Activated CD4-positive, CD25-positive, alpha-beta regulatory T cell treated with anti-CD3 and anti-CD28 coated beads, Interleukin-2, amount 50 U/mL, for 72 hours (primary cell): ENCODE measurements around the gene LIPE.

Source experiments
- DNase-seq: peaks from one replicate; pipeline ENCODE4 v3.0.0; 2021

Gene LIPE

DNA sequence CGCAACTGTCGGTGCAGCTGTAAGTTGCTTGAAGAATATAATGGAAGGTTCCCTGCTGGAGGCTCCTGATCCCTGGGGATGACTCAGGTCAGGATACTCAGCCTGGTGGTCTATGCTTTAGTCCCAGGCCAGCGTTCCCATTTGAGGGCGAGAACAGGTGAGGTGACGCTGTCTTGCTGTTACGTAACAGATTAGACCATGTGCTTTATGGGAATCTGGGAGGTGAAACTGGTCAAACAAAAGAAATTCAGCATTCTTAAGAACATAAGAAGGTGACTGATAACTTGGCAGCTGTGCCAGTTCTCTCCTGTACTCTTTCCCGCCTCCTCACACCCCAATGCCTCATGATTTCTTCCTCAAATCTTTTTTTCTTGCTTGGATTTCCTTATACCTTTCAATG is 15.6 kb upstream of the LIPE start, which contains the start of gene CXCL17:
Gene CXCL17 (minus strand): TSS at position 114 of the 400 bp plus-strand sequence. CDS start 114 bp downstream, outside the sequence.
- DNase-seq, result no peak

DNA sequence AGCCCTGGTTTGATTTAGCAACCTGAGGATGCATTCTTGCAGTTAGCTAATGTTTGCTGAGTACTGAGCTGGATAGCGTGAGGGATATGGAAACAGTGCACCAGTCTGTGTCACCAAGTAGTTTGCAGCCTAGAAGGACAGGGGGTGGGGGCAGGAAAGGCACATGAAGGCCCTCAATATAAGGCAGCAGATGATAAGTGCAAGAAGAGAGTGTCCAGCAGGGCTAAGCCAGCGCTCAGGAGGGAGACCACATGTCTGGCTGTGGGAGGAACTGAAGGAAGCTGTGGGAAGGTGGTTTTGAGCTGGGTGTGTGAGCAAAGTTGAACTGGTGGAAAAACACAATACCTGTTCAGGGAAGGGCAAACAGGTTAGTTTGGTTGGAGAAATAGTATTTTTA is 13.9 kb upstream of the LIPE start:
- no peak for DNase-seq

DNA sequence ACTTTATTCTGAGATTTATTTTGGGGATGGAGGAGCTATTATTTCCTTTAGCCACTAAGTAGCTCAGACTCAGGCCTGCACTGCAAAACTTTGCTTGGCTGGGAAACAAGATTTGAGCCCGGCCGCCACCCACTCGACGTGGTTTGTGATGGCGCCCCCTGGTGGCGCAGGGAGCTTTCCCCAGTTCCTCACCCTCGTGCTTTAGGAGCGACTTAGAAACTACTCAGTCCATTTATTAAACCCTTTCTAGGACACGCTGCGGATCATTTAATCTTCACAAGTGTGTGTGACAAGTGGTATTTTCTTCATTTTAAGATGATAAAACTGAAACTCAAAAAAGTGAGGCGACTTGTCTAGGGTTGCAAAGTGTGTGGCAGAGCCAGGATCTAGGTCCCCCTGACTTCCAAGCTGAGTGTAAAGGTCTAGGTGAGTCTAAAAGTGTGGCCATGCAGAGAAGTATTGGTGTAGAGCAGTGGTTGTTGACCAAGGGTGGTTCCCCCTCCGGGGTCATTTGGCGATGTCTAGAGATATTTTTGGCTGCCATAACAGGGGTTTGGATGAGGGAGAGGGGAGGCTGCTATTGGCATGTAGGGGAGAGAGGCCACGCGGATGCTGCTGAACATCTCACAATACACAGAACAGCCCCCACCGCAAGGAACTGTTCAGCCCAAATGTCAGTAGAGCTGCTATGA is 13.3 kb upstream of the LIPE start:
- peak; percentile 89 for DNase-seq

DNA sequence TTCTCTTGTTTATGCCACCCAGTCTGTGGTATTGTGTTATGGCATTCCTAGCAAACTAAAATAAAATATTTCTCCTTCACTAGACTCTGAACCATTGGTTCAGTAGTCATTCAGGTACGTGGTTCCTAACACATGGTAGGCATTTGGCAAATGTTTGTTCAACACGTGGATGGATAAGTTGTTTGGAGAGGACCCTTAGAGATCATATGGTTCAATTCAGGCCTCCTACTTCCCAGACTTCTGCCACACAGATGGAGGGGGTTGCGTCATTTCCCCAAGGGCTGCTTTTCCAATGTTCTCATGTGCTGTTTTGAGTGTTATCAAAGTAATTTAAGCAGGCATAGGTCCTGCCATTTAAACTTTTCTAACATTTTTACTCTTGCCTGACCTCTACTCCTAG is 8.8 kb upstream of the LIPE start:
- no peak for DNase-seq

DNA sequence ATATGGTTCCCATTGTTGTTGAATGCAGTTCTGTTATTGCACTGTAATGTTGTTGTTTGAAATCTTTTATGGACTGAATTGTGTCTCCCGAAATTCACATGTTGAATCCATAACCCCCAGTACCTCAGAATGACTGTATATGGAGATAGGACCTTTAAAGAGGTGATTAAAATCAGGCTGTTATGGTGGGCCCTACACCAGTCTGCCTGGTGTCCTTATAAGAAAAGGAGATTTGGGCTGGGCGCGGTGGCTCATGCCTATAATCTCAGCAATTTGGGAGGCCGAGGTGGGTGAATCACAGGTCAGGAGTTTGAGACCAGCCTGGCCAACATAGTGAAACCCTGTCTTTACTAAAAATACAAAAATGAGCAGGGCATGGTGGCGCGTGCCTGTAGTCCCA is 8.1 kb upstream of the LIPE start:
- no peak for DNase-seq

DNA sequence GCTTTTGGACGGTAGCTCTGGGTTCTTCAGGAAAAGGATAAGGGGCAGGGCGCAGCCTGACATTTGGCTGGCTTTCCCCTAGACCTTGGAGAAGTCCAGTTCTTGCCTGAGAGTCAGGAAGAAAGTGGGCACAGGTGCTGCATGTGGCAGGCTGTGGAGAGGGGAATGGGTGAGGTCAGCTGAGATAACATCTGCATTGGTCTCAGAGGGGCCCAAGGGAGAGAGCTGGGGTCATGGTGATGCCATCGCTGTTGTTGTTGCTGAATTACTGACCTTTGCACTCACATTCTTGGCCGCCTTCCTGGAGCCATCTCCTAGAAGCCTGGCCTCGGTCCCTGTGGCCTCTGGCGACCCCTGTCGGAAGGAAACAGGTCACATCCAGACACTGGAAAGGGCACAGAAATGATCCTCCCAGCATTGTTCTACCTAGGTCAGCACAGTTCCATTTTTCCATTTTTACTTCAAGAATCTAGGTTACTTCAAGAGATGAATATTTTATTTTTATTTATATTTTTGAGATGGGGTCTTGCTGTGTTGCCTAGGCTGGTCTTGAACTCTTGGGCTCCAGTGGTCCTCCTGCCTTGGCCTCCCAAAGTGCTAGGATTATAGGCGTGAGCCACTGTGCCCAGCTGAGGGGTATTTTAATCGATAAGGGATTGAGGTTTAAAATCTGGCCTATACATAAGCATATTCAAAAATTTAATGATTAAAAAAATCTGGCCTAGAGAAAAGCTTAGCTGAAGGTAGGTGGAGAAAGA is 6.5 kb upstream of the LIPE start:
- peak; percentile 58 for DNase-seq

DNA sequence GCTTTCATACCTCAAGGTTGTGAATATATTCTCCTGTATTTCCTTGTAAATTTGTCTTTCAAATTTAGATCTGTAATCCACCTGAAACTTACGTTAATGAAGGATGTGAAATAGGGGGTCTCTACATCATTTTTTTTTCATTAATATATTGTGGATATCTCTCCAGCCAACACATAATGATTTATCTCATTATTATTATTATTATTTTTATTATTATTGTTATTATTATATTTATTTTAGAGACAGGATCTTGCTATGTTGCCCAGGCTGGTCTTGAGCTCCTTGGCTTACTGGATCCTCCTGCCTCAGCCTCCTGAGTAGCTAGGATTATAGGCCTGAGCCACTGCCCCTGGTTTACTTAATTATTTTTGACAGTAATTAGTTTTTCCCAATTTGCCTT is 4.3 kb upstream of the LIPE start:
- no peak for DNase-seq

DNA sequence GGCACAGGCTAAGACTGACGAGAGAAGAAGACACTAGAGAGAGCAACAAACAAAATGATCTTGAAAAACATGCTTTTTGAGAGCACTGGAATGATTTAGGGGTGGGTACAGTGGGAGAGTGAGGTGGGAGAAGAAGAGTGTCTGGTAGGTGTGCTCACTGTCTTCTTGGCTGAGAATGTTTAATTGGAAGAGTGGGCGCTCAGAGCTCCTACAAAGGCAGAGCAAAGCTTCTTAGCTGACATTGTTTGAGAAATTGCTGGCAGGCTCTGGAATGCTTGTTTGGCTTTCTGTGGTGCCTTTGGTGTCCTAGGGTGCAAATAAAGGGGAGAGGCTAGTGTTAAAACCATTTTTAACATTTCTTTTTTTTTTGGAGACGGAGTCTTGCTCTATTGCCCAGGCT is 1.5 kb upstream of the LIPE start:
- DNase-seq, result no peak

DNA sequence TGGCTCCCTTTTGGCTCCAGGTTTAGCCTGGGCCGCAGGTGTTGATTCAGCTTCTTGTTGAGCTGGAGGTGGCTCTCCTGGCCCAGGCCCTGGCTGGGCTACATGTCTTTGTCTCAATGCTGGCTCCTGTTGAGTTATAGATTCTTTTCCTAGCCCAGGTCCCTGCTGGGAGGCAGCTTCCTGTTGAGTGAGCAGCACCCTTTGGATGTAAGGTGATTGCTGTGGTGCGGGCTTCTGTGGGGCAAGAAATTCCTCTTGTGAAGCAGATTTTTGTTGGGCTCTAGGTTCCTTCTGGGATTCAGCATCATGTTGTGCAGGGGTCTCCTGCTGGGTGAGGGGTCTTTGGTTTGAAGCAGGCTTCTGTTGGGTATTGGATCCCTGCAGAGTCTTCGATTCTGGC is 545 bp downstream of the LIPE start:
- DNase-seq, result no peak

DNA sequence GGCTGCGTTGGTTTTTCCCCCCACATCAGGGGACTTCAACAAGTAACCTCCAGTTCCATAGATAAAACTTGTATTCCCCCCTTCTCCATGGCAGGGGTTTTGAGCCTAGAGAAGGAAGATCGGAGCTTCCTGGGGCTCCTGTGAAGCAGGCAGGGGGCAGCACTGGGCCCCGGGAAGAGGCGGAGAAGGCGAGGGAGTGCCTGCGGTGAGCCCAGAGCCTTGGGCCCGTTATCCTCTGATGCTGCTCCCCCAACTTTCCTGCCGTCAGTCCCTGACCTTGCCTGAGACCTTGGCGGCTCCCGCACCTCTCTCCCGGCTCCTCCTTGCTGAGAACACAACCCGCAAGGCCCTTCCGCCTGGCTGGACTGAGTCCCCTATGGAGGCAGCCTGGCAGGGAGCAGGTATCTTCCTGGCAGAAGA is 2.5 kb downstream of the LIPE start:
- DNase-seq, result no peak

DNA sequence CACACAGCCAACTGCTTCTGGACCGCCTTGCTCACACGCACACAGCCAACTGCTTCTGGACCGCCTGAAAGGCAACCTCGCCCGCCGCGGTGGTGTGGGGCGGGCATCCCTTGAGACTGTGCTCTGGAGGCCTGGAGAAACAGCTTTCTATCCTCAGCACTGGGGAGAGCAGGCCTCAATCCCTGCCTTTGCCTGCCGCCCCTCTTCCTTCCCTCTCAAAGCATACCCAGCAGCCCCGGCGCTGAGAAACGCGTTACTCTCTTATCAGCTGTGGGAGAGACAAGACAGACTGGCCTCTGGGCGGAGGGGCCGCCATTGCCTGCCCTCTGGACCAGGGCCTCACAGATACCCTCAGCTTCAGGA is 2.9 kb downstream of the LIPE start:
- no peak for DNase-seq

DNA sequence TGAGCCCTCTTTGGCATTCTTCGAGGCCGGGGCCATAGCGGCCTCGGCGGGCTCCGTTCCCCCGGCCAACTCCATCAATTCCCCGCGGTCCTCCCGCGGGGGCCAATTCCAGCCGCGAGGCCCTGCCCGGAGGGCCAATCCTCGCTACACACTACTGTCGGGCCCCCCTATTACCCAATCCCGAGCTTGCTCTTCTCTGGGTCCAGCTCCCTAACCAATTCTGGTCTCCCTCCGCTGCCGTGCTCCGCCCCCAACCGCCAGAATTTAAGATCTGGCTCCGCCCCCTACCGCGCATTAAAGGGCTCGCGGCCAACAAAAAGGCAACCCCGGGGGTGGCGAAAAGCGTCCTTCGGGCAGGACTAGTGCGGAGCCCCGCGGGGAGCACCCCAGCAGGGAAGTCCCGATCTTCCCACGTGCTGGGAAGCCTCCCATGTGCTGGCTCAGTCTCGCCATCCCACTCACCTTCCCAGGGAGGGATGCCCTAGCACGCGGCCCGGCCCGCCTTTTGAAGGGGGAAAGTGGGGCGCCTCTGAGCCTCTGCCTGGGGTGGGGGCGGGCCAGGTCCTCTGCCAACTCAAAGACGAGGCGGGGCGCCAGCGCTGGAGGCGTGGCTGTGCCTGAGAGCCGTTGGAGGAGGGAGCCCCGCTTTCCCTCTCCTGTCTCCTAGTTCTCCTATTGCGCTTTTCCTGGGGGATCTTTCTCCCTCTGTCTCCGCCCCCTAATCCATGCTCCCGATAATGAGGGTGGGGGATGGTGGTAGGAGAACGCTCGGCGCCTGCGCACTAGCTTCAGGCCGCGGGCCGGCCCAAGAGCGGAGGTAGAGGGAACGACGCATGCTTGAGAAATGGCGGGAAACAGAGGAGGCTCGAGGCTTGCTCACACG is 3.5 kb downstream of the LIPE start:
- DNase-seq, result peak; percentile 94

DNA sequence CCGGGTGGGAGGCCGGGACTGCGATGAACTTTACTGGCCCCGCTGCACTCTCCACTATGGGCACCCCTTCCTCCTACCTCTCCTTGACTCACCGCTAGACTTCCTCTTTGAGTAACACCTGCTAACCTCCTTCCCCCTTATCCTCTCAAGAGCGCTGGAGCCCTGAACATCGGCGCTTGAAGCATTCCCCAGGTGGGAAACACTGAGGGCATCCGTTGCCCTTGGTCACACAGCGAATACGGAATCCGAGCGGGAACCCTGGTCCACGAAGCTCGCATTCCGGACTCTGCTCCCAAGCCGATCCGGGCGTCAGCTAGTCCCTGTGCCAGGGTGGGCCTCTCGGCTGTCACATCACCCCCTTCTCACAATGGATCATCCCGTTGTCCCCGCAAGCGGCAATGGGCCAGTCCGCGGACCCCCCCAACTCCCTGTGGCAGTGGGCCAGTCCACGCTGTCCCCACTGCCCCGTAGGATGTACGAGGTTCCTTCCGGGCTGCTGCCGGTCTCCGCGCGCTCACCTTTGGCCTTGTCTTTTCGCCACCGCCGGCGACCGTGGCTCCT is 4.2 kb downstream of the LIPE start:
- DNase-seq, result peak; percentile 45

DNA sequence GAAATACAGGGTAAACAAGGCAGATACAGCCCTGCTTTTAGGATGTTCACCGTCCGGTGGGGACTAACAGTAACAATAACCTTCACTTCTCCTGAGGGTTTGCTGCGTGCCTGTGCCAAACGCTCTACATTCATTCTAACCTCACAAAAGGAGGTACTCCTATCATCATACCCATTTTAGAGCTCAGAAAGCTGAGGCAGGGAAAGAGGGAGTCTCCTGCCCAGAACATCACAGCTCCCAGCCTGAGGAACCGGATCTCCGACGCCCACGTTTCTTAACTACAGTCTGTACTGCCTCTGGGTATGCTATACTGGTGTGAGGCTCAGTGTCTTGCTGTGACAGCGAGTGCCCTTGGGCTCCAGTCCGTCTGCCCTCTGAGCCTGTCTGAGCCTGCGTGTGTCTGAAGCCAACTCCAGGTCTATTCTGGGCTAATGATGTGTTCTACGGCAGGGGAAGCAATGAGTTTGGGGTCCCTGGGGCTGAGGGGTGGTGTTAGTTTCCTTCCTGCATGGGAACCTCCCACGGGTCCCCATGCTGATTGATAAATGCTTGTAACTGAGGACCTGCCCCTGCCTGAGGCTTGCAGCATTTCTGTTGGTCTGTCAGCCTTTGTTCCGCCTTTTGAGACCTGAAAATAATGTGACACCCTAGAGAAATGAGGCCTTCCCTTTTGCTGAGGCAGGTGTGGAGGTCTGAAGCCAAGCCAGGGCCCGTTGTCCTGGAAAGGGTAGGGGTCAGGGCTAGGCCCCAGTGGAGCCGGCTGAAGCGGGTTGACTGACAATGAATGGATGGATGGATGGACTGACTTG is 4.9 kb downstream of the LIPE start:
- no peak for DNase-seq

DNA sequence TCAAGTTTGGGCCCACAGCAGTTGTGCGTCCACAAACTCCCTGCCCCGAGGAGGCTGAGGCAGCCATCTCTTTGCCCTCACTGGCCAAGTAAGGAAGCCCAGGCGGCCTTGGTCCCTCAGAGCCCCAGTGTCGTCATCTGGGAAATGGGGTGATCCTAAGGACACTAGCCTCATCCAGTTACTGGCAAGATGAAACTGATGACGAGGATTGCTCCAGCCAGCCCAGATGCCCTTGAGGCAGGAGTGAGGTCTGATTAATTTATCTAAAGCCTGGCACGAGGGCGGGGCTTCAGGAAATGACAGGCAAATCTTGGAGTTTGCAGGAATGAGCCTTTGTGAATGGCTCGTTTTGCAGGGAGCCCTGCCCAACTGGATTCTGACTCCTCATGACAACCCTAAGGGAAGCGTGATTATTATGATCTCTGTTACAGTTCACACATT is 5.6 kb downstream of the LIPE start:
- DNase-seq, result no peak

DNA sequence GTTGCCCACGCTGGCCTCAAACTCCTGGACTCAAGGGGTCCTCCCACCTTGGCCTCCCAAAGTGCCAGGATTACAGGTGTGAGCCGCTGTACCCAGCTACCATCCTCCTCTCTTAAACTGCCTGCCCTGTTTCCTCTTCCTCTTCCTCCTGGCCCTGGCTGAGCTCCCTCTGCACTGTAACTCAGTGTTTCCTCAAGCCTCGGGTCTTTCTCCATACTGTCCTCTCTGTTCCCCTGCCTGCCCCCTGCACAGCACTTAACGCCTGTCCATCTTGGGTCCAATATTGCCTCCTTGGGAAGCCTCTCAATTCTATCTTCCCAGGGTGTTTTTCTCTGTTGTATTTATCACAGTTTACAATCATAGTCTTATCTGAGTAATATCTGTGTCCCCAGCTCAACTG is 6.1 kb downstream of the LIPE start:
- no peak for DNase-seq

DNA sequence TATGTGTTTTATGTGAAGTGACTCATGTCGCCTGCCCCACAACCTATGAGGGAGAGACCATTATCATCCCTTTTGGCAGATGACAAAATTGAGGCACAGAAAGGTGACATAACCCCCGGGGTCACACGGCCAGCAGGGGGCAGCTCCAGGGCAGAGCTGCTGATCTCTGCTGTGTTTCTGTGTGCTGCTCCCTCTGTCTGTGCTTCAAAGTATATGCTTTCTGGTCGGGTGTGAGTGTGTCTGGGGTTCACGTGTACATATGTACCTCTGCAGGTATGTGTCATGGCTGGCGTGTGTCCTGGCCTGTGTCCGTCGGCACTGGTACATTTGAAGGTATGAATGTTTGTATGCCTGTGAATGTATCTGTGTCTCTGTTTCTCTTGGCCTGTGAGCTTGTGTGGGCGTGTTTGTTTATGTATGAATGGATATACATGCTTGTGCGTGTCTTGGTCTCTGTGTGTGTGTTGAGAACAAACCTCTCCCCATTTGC is 7.1 kb downstream of the LIPE start:
- peak; percentile 72 for DNase-seq

DNA sequence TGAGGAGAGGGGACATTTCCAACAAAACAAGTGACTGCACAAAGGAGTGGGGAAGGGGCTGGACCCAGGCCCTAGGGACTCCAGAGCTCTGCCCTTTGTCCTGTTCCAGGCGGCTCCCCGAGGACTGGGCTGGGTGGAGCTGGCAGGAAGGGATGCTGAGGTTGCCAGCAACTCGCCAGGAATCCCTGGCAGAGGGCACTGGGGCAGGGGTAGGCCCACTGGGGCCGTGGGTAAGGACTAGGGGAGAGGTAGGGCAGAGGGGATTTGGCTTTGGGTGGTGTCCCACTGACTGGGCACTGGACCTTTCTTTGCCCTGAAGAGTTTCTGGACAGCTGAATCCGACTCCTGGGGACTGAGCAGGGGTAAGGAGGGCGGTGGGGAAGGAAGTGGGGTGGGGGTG is 7.9 kb downstream of the LIPE start:
- no peak for DNase-seq

DNA sequence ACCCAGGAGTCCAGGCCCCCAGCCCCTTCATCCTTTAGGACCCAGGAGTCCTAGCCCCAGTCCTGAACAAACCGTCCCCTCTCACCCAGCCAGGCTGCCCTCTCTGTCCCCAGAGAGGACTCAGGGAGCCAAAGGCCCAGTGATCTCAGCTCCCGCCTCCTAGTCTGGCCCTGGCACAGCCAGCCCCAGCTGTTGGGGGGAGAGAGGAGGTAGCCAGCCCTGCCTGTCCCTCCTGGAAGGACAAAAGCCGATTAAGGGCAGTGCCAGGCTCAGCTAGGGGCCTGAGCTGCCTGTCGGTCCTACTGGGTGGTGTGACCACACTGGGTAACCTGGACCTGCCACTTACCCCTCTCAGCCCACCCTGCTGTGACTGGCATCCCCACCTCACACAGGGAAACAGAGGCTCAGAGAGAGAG is 14.5 kb downstream of the LIPE start:
- DNase-seq, result no peak

DNA sequence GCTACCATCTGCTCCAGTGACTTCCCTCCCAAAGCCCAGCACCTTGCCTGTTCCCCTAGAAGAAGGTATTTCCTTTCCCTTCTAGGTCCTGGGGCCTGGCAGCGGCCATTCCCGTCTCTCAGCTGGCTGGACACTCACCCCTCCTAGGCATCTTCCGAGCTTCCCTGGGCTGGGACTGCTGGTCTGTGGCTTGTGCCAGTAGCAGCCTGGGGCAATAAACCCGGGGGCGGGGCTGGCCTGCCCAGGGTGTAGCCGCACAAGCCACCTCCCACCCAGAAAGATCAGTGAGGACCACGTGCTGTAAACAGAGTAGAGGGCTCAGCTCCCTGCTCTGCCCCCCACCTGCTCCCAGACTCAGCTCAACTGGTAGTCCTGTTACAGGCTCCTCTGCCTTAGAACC is 15.0 kb downstream of the LIPE start:
- DNase-seq, result no peak

DNA sequence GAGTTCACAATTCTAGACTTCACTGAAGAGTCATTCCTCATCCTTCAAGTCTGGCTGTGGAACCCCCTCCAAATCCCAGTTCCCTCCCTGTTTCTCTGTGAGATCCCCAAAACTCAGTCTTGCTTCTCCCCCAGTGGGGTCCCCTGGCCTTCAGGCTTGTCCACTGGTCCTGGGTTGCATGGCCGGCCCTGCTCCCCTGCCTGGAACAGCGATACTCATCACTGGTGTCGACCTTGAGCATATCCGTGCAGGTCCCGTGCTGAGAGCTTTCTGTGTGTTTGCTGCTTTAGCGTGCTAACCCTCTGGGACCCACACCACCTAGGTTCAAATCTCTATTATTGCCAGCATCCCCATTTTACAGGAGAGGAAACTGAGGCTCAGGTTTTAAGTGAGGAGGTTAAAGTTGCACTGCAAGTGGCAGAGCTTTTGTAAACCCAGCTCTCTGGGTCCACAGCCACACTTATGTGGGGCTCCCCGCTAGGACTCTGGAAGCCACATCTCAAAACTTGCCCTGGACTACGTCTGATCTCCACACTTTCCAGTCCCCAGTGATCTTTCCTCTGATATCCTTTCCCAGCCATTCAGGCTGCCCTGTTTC is 15.5 kb downstream of the LIPE start:
- DNase-seq, result no peak

DNA sequence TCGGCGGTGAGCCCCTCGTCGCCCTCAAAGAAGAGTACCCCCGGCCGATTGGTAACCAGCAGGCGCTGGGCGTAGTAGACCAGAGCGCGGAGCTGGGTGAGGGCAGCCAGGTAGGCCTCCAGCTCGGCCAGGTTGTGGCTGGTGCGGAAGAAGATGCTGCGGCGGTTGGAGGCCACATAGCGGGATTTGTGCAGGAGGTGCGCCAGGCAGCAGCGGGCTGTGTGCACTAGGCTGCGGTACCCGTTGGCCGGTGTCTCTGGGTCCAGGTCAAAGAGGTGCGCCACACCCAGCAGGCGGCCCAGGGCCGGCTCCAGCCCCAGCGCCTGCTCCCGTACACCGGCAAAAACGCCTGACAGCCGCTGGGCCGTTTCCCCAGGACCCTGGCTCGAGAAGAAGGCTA is 16.8 kb downstream of the LIPE start:
- DNase-seq, result no peak
